ENCODE data around the gene TANGO6. TPM values are rescaled to one million over a fixed set of nuclear protein-coding genes. Genes with fewer than 3 reads are reported as not detected.
"Not testable (repeated sequence)": the region's sequence is repeated elsewhere in the genome, so short reads cannot be mapped to it uniquely, and the experiment has no call there.

TANGO6 gene
- 23.0 TPM for total RNA-seq
- long read RNA-seq, full-length matches to known transcripts = 2 of 19 reads
- long read RNA-seq, partial matches to known transcripts = 15 of 19 reads
- long read RNA-seq, other reads (novel, unspliced or antisense) = 2 of 19 reads

DNA sequence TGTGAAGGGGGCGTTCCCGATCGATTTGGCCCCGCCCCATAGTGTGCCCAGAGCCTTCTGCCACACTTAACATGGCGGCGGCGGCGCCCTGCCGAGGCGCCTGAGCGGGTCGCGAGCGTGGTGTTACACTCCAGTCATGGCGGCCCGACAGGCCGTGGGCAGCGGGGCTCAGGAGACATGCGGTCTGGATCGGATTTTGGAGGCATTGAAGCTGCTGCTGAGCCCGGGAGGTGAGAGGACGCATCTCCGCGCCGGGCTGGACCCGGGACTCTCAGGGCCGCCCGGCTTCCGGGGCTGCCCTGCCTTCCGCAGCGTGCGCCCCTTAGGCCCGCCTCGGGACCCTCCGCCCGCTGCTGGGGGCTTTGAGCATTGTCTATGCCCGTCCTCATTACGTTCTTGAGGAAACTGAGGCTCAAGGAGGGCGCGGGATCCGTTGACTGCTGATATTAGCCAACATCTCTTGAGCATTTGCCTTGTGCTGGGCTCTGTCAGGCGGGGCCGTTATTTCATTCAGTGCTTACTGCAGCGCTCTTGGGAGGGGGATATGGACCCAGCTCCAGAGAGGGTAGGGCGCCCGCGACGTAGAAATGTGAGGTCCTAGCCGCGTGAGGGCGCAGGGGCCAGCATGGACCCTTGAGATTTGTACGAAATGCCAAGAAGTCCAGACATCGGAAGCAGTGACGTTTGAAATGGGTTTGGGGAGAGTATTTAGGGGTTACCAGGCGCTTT is at the start of gene TANGO6:
Gene TANGO6, plus strand, starts transcription at position 50 of the 729 bp plus-strand sequence. Its CDS starts 87 bp downstream, at position 137.
- peak; percentile 95 for DNase-seq (ENCODE audit: low spot score)

DNA sequence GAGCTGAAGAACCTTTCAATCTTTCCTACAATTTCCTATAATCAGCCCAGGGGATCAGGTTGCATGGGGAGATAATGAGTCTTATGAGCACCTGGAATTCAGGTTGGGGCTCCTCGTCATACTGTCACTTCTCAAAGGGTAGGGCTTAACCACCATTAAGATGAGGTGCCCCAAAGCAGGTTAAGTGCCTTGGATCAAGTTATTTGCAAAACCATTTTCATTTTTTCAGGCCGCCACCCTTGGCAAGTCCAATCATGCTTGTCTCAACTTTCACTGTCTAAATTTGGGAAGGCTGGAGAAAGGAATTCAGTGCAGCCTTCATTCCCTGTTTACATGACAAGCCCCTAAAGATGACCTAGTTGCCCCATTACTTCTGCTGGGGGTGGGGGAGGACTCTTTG is 44.9 kb upstream of the TANGO6 start:
- DNase-seq (ENCODE audit: low spot score) = no peak

DNA sequence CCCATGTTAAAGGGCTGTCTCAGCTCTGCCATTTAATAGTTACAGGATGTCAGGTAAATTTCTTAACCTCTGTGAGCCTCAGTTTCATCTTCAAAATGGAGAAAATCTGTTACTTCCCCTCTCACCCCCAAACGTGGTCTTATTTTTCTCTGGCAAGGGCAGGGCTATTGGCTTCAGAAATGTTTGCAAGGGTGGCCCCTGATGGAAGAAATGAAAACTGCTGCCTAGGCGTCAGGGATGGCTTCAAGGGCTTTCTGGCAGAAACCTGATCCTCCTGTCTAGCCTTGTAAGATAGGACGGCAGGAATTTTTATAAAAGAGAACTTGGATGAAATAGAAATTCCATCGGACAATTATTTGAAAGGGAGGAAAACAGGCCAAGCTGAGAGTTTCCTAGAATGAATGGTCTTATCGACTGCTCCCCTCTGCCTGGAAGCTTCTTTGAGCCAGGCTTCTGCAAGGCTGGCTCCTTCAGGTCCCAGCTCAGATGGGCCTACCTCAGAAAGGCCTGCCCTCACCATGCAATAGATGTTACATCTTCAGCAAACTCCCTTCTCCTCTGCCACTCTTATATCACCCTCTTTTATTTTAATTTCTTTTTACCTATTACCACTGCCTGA is 43.0 kb upstream of the TANGO6 start:
- no peak for DNase-seq (ENCODE audit: low spot score)

DNA sequence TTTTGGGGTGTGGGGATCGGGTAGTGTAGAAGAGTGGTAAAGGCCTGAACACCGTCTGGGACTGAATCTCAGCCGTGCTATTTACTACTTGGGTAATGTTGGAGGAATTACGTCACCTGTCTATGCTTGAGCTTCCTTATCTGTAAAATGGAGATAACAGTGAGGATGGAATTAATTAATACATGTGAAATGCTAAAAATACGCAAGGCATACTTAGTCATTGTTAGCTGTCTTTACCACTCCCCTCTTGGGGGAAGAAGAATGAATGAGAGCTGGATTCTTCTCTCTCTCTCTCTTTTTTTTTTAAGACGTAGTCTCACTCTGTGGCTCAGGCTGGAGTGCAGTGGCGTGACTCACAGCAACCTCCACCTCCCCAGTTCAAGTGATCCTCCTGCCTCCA is 41.1 kb upstream of the TANGO6 start:
- DNase-seq (ENCODE audit: low spot score) = no peak

DNA sequence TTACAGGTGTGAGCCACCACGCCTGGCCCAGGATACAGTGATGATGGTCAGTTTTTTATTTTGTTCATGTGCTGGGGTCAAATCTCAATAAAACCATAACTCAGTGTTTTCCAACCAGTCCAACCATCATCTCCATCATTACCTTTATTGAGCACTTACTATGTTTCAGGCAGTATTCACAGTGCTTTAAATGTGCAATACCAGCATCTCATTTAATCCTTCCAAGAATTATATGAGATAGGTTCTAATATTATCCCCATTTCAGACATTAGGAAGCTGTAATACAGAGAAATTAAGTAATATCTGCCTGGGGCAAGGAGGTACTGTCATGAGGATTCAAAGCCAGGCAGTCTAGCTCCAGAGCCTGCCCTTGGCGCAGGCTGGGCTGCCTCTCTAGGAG is 36.9 kb upstream of the TANGO6 start:
- DNase-seq (ENCODE audit: low spot score) = no peak

DNA sequence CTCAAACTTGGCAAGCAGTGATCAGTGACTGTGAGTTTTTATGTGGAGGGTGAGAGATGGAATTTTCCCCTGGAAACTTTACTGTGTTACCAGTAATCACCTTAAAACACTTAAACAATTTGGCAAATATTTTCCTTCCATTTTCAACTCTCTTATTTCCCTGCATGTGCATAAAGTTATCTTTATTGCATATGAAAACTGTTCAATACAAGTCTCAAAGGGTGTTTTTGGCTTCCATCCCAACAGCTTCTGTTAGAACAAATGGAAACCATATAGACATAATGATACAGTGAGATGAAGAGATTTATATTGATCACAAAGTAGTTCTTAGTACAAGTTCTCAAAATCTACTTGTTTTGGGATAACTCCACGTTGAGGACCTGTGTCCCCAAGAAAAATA is 36.4 kb upstream of the TANGO6 start:
- DNase-seq (ENCODE audit: low spot score) = no peak

DNA sequence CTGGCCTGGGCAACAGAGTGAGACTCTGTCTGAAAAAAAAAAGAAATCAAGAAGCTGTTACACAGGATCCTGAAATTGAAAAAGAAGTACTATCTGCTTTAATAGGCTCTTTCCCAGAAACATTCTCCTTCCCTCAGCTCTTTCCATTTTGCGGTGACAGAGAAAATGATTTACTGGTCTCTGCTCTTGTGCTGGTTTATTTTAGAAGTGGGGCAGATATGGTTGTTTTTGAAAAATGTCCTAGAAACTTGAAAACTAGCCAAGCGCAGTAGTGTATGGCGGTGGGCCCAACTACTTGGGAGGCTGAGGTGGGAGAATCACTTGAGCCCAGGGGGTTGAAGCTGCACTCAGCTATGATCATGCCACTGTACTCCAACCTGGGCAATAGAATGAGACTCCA is 28.8 kb upstream of the TANGO6 start:
- no peak for DNase-seq (ENCODE audit: low spot score)

DNA sequence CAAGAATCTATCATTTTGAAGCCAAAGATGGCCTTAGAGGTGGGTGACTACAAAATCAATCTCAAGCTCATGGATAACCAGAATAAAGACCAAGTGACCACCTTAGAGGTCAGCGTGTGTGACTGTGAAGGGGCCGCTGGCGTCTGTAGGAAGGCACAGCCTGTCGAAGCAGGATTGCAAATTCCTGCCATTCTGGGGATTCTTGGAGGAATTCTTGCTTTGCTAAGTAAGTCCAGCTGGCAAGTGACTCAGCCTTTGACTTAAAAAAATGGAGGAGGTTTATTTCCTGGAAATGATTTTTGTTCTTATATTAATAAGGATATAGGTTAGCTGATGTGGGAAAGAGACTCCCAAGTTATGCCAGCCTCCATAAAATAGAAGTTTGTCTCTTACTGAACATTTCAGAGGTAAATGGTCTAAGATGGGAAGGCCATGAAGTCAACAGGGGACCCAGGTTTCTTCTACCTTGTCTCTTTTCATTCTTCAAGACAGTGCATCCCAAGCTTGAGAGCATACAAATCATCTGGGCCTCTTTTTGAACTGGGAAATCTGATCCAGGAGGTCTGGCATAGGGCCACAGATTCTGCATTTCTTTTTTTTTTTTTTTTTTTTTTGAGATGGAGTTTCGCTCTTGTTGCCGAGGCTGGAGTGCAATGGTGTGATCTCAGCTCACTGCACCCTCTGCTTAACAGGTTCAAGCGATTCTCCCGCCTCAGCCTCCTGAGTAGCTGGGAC is 19.8 kb upstream of the TANGO6 start:
- no peak for DNase-seq (ENCODE audit: low spot score)

DNA sequence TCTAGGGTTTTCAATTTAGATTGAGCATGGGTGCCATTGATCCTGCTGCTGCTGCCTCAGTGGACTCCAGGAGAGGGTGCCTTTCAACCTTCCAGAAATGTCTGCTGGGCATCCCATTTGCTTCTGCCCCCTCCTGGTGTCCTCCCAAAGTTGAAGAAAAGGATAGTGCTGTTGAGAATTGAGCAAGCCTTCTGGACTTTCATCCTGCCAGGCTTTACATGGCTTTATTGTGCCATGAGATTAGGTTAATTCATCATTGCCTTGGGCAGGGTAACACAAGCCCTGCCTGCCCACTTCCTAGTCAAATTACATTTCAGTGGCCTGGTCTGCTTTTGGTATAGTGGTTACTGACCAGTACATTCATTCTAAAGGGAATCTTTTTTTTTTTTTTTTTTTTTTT is 17.9 kb upstream of the TANGO6 start:
- DNase-seq (ENCODE audit: low spot score) = no peak

DNA sequence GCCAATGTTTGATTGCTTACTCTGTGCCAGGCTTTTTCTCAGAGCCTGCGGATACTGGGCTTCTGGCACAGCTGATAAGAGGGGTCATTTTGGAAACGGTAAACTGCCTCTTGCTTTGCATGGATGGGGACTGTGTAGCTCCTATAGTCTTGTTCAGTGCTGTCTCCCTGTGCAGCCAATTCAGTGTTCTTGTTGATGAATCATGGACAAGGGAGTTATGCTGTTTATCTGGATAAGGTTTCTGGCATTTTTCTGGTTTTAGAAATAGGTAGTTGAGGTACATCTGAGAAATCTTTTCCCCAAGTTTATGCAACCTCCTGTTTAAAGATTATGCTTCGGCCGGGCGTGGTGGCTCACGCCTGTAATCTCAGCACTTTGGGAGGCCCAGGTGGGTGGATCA is 16.7 kb upstream of the TANGO6 start:
- DNase-seq (ENCODE audit: low spot score) = no peak

DNA sequence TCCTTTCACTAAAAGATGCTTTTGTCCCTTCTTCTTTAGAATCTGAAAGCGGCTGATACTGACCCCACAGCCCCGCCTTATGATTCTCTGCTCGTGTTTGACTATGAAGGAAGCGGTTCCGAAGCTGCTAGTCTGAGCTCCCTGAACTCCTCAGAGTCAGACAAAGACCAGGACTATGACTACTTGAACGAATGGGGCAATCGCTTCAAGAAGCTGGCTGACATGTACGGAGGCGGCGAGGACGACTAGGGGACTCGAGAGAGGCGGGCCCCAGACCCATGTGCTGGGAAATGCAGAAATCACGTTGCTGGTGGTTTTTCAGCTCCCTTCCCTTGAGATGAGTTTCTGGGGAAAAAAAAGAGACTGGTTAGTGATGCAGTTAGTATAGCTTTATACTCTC is 10.1 kb upstream of the TANGO6 start:
- peak; percentile 73 for DNase-seq (ENCODE audit: low spot score)

DNA sequence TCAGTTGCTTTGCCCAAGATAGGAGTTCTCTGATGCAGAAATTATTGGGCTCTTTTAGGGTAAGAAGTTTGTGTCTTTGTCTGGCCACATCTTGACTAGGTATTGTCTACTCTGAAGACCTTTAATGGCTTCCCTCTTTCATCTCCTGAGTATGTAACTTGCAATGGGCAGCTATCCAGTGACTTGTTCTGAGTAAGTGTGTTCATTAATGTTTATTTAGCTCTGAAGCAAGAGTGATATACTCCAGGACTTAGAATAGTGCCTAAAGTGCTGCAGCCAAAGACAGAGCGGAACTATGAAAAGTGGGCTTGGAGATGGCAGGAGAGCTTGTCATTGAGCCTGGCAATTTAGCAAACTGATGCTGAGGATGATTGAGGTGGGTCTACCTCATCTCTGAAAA is 8.8 kb upstream of the TANGO6 start:
- DNase-seq (ENCODE audit: low spot score) = peak; percentile 30

DNA sequence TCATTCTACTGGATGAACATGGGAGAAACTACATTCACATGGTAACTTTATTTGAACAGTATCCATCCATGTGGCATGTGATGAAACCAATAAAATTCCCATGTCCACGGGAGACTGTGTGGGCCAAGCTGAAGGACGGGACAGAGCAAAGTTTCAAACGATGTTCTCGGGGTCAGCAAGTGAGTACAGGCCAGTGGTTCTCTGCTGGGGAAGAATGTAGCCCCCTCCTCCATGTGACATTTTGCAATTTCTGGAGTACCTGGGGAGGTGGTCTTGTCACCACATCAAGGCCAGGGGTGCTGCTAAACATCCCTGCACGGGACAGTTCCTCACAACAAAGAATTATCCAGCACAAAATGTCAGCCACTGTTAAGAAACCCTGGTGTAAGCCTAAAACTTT is 7.4 kb upstream of the TANGO6 start:
- peak; percentile 14 for DNase-seq (ENCODE audit: low spot score)

DNA sequence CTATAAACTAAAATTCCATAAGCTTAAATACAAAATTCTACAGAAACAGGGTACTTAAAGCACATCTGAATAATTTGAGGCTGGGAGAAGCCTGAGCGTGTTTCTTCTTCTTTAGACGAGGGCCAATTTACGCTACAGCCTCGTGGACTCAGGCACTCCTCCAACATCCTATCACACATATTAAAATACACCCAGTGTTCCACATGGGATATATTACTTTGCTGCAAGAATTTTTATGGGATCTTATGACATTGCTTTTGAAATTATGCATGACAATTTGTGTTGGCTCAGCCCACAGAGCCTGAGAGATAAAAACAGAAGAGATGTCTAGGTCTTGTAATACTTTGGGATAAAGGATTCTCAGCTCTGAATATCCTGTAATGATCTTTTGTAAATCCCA is 3.5 kb upstream of the TANGO6 start:
- DNase-seq (ENCODE audit: low spot score) = no peak

DNA sequence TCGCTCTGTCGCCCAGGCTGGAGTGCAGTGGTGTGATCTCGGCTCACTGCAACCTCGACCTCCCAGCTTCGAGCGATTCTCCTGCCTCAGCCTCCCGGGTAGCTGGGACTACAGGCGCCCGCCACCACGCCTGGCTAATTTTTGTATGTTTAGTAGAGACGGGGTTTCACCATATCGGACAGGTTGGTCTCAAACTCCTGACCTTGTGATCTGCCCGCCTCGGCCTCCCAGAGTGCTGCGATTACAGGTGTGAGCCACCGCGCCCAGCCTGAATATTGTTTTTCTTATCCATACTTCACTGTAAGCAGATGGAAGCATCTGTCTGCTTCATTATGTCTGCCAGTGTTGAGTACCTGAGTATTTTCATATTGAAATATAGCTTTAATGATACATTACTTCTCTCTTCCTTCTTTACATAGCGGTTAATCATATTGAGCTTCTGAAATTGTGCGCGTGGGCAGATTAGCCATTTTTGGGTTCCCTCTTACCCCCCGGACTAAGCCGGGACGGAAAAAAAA is 308 bp upstream of the TANGO6 start:
- DNase-seq (ENCODE audit: low spot score) = not testable (repeated sequence)

DNA sequence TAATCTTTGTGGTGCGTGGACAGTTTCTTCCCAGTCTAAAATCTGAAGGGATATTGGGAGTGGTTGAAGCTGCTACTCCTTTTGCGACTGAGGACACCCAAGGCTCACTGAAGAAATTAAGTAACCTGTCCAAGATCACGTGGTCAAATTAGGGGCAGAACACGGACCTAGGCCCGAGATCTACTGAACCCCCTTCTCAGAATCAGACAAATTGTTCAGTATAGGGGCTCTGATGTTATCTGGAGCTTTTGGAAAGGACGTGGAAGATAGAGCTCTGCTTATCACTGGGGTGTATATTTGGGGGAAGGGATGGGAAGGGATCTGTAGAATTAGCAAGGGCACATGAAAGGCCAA is 857 bp downstream of the TANGO6 start:
- no peak for DNase-seq (ENCODE audit: low spot score)

DNA sequence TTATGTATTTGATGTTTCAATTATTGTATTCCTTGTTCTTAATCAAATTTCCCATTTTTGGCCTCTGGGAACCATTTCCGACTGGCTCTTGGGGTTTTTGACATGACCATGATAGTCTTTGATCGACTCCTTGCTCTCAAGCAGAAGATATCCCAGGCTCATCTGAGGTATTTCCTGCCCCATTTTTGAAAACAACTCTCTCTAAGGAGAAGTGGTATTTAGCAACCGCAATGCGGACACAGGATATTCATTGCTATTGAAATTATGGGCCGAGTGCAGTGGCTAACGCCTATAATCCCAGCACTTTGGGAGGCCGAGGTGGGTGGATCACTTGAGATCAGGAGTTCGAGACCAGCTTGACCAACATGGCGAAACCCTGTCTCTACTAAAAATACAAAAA is 5.5 kb downstream of the TANGO6 start:
- DNase-seq (ENCODE audit: low spot score) = no peak

DNA sequence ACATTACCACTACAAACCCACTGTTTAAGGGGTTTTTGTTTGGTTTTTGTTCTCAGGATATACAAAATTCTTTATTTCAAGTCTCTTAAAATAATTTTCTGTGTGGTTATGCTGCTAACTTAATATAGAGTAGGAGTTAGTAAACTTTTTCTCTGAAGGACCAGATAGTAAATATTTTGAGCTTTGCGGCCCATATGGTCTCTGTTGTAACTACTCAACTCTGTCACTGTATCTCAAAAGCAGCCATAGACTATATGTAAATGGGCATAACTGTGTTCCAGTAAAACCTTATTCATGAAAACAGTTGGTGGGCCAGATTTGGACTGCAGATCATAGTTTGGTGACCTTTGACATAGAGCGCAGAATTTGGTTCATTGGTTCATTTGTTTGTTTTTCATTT is 7.2 kb downstream of the TANGO6 start:
- no peak for DNase-seq (ENCODE audit: low spot score)

DNA sequence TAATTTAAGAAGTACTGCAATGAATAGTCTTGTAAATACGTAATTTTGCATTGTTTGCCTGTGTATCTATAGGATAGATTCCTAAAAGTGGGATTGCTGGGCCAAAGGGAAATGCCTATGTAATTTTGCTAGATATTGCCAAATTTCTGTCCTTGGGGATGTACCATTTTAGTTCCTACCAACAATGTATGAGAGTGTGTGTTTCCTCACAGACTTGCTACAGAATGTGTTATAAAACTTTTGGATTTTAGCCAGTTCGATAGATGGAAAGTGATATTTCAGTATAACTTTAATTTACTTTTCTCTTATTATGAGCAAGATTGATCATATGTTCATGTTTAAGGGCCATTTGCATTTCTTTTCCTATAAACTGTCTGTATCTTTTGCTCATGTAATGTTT is 8.3 kb downstream of the TANGO6 start:
- no peak for DNase-seq (ENCODE audit: low spot score)

DNA sequence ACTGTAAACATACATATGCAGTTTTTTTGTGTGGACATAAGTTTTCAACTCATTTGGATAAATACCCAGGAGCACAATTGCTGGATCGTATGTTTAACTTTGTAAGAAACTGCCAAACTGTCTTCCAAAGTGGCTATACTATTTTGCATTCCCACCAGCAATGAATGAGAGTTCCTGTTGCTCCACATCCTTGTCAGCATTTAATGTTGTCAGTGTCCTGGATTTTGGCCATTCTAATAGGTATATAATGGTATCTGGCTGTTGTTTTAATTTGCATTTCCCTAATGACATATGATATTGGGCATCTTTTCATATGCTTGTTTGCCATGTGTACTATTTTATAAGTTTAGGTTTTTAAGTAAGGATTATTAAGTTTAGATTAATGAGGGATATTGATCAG is 14.1 kb downstream of the TANGO6 start:
- no peak for DNase-seq (ENCODE audit: low spot score)

DNA sequence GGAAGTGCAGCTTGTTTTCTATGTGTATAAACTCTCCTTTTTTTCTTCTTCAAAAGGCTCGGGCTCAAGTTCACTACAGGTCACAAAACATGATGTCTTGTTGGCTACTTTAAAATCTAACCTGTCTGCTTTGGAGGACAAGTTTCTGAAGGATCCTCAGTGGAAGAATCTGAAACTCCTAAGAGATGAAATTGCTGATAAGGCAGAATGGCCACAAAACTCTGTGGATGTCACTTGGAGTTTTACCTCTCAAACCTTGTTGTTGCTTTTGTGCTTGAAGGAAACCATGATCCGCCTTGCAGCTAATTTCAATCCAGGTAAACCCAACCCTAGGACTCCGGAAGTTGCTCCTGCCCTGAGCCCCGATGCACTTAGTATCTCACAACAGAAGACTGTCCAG is 16.5 kb downstream of the TANGO6 start:
- no peak for DNase-seq (ENCODE audit: low spot score)
